GM19452 (cell line): ENCODE results near the gene OR52I2.

Source experiments
- ATAC-seq: cut with Tn5 transposase; IDR thresholded peaks from one replicate; pipeline ENCODE4 v1.9.1; 2021; ENCODE audit not compliant: unreplicated experiment

The OR52I2 gene

GRCh38 chr11:4607781-4608666 is 26.5 kb downstream of the OR52I2 start, which contains the start of gene TRIM68:
TSS of gene TRIM68 (minus strand) at chr11:4608231. CDS start at chr11:4605504, 2,727 bp downstream.
- ATAC-seq, result peak; percentile 100

GRCh38 chr11:4610258-4610935 is 28.9 kb downstream of the OR52I2 start:
- ATAC-seq, result no peak

- ATAC-seq, result no peak
Measured at GRCh38 chr11:4611986-4612385, 30.4 kb downstream of the OR52I2 start.

- no peak for ATAC-seq
Measured at GRCh38 chr11:4615856-4616444, 34.4 kb downstream of the OR52I2 start.

- ATAC-seq, result no peak
Measured at GRCh38 chr11:4619514-4619913, 38.0 kb downstream of the OR52I2 start.

- peak; percentile 74 for ATAC-seq
Measured at GRCh38 chr11:4626207-4627099, 44.9 kb downstream of the OR52I2 start.

GRCh38 chr11:4636136-4636535 is 54.6 kb downstream of the OR52I2 start:
- no peak for ATAC-seq

- peak; percentile 94 for ATAC-seq
Measured at GRCh38 chr11:4636962-4637661, 55.6 kb downstream of the OR52I2 start, which contains the start of gene OR51D1. TSS of gene OR51D1 (plus strand) at chr11:4637477. CDS start at chr11:4639791, 2,314 bp downstream.

GRCh38 chr11:4637662-4638047 is 56.1 kb downstream of the OR52I2 start:
- no peak for ATAC-seq

- ATAC-seq, result no peak
Measured at GRCh38 chr11:4639931-4640330, 58.4 kb downstream of the OR52I2 start.

GRCh38 chr11:4641501-4641900 is 60.0 kb downstream of the OR52I2 start:
- ATAC-seq, result no peak

- ATAC-seq, result no peak
Measured at GRCh38 chr11:4642043-4642442, 60.5 kb downstream of the OR52I2 start.
